Stimulated activated naive B cell treated with anti-CD40 and anti-IgM and Interleukin-4, amounts not matched to agents 10 μg/mL and 1 μg/mL and 100 μg/mL, for 72 hours (primary cell): Measurements from ENCODE around the gene C1orf105.

Experiments
- ATAC-seq, 2 donors: fragments of 150-1000 bp; cut with Tn5 transposase; replicated peaks; 2 replicates each; pipeline ENCODE4 v1.10.0; 2021; ENCODE audit warnings: moderate library complexity in 1 of 2
- DNase-seq: peaks from one replicate; pipeline ENCODE4 v3.0.0; 2021
- H3K27ac Mint-ChIP-seq: one replicate; pipeline ENCODE4 v1.8.0; 2022; ENCODE audit warnings: mild to moderate bottlenecking, mixed read lengths
- H3K27me3 Mint-ChIP-seq, 2 donors: one replicate each; pipeline ENCODE4 v1.8.0; 2022; ENCODE audit warnings: mixed read lengths in 2 of 2
- H3K36me3 Mint-ChIP-seq, 2 donors: one replicate each; pipeline ENCODE4 v1.8.0; 2022; ENCODE audit warnings: mixed read lengths in 2 of 2, mild to moderate bottlenecking in 1 of 2
- H3K4me1 Mint-ChIP-seq, 2 donors: one replicate each; pipeline ENCODE4 v1.8.0; 2022; ENCODE audit warnings: mixed read lengths in 2 of 2, mild to moderate bottlenecking in 1 of 2
- H3K4me3 Mint-ChIP-seq, 2 donors: one replicate each; pipeline ENCODE4 v1.8.0; 2022; ENCODE audit warnings: mild to moderate bottlenecking in 2 of 2, mixed read lengths in 2 of 2, moderate library complexity in 1 of 2
- H3K9me3 Mint-ChIP-seq, 2 donors: one replicate each; pipeline ENCODE4 v1.8.0; 2022; ENCODE audit warnings: mixed read lengths in 2 of 2, mild to moderate bottlenecking in 1 of 2

C1orf105 gene

GRCh38 chr1:172401477-172401876 lies 19.0 kb upstream of the C1orf105 start:
- ATAC-seq, result no peak
- Mint-ChIP-seq H3K27me3 (no peaks in the 10 kb centered on the region), H3K4me1 (peaks cover 19 to 36% of the 10 kb centered on the region in 2 donors), H3K4me3 (no peak overlapping the region), H3K36me3 (no peaks in the 10 kb centered on the region), H3K27ac (no peak overlapping the region), H3K9me3 (no peaks in the 10 kb centered on the region)
- no peak for DNase-seq

GRCh38 chr1:172401892-172402291 lies 18.6 kb upstream of the C1orf105 start:
- Mint-ChIP-seq H3K27ac (no peak overlapping the region), H3K27me3 (no peaks in the 10 kb centered on the region), H3K36me3 (no peaks in the 10 kb centered on the region), H3K4me3 (no peak overlapping the region), H3K4me1 (peaks cover 19 to 36% of the 10 kb centered on the region in 2 donors), H3K9me3 (no peaks in the 10 kb centered on the region)
- no peak for DNase-seq
- no peak for ATAC-seq

- H3K27ac Mint-ChIP-seq, result no peak overlapping the region
- ATAC-seq (no peak), DNase-seq (no peak)
- H3K9me3 Mint-ChIP-seq, result no peaks in the 10 kb centered on the region
- no peak overlapping the region for H3K4me3 Mint-ChIP-seq
- H3K36me3 Mint-ChIP-seq, result no peaks in the 10 kb centered on the region
- H3K4me1 Mint-ChIP-seq, result peaks cover 16 to 25% of the 10 kb centered on the region in 2 donors
- no peaks in the 10 kb centered on the region for H3K27me3 Mint-ChIP-seq
These were observed 17.5 kb upstream of the C1orf105 start for GRCh38 chr1:172402878-172403569.

GRCh38 chr1:172404121-172404520 lies 16.4 kb upstream of the C1orf105 start:
- Mint-ChIP-seq H3K9me3 (no peaks in the 10 kb centered on the region), H3K4me1 (peaks cover 6 to 14% of the 10 kb centered on the region in 2 donors), H3K36me3 (no peaks in the 10 kb centered on the region), H3K27me3 (no peaks in the 10 kb centered on the region), H3K27ac (no peak overlapping the region), H3K4me3 (no peak overlapping the region)
- DNase-seq (no peak), ATAC-seq (no peak)

- no peaks in the 10 kb centered on the region for H3K36me3 Mint-ChIP-seq
- DNase-seq, result no peak
- no peaks in the 10 kb centered on the region for H3K9me3 Mint-ChIP-seq
- ATAC-seq, result no peak
- no peak overlapping the region for H3K4me3 Mint-ChIP-seq
- no peaks in the 10 kb centered on the region for H3K27me3 Mint-ChIP-seq
- peaks cover 0 to 1% of the 10 kb centered on the region in 2 donors for H3K4me1 Mint-ChIP-seq
- H3K27ac Mint-ChIP-seq, result no peak overlapping the region
These were observed 14.6 kb upstream of the C1orf105 start for GRCh38 chr1:172405912-172406311.

GRCh38 chr1:172406968-172407367 lies 13.5 kb upstream of the C1orf105 start:
- DNase-seq (no peak), ATAC-seq (no peak)
- Mint-ChIP-seq H3K36me3 (no peaks in the 10 kb centered on the region), H3K9me3 (no peaks in the 10 kb centered on the region), H3K4me3 (no peak overlapping the region), H3K4me1 (peaks cover 0 to 1% of the 10 kb centered on the region in 2 donors), H3K27ac (no peak overlapping the region), H3K27me3 (no peaks in the 10 kb centered on the region)

- no peaks in the 10 kb centered on the region for H3K9me3 Mint-ChIP-seq
- no peaks in the 10 kb centered on the region for H3K4me1 Mint-ChIP-seq
- H3K4me3 Mint-ChIP-seq, result no peak overlapping the region
- no peak for ATAC-seq
- H3K27ac Mint-ChIP-seq, result no peak overlapping the region
- DNase-seq, result no peak
- peaks cover 0 to 8% of the 10 kb centered on the region in 2 donors for H3K36me3 Mint-ChIP-seq
- no peaks in the 10 kb centered on the region for H3K27me3 Mint-ChIP-seq
These were observed 11.5 kb upstream of the C1orf105 start for GRCh38 chr1:172408958-172409357.

GRCh38 chr1:172410027-172410426 lies 10.5 kb upstream of the C1orf105 start:
- Mint-ChIP-seq H3K4me3 (no peak overlapping the region), H3K9me3 (no peaks in the 10 kb centered on the region), H3K27ac (no peak overlapping the region), H3K27me3 (no peaks in the 10 kb centered on the region), H3K4me1 (no peaks in the 10 kb centered on the region), H3K36me3 (peaks cover 0 to 8% of the 10 kb centered on the region in 2 donors)
- DNase-seq, result no peak
- ATAC-seq, result no peak

GRCh38 chr1:172411791-172412338 lies 8.6 kb upstream of the C1orf105 start:
- DNase-seq, result no peak
- no peak for ATAC-seq
- Mint-ChIP-seq H3K27me3 (no peaks in the 10 kb centered on the region), H3K27ac (no peak overlapping the region), H3K4me3 (no peak overlapping the region), H3K4me1 (no peaks in the 10 kb centered on the region), H3K36me3 (peaks cover 0 to 8% of the 10 kb centered on the region in 2 donors), H3K9me3 (no peaks in the 10 kb centered on the region)

- ATAC-seq, result no peak
- no peak for DNase-seq
- Mint-ChIP-seq H3K27ac (no peak overlapping the region), H3K27me3 (no peaks in the 10 kb centered on the region), H3K4me3 (no peak overlapping the region), H3K36me3 (peaks cover 0 to 8% of the 10 kb centered on the region in 2 donors), H3K4me1 (no peaks in the 10 kb centered on the region), H3K9me3 (no peaks in the 10 kb centered on the region)
These were observed 6.2 kb upstream of the C1orf105 start for GRCh38 chr1:172414331-172414730.

- no peaks in the 10 kb centered on the region for H3K27me3 Mint-ChIP-seq
These were observed 3.9 kb upstream of the C1orf105 start for GRCh38 chr1:172416496-172417035.

GRCh38 chr1:172417557-172417956 lies 2.9 kb upstream of the C1orf105 start:
- H3K27me3 Mint-ChIP-seq, result no peaks in the 10 kb centered on the region
- no peak overlapping the region for H3K27ac Mint-ChIP-seq
- H3K36me3 Mint-ChIP-seq, result peaks cover 0 to 7% of the 10 kb centered on the region in 2 donors
- no peaks in the 10 kb centered on the region for H3K4me1 Mint-ChIP-seq
- ATAC-seq, result no peak
- DNase-seq, result no peak
- no peak overlapping the region for H3K4me3 Mint-ChIP-seq
- no peaks in the 10 kb centered on the region for H3K9me3 Mint-ChIP-seq

More at GRCh38 chr1:172416496-172417035, 3.9 kb upstream of the C1orf105 start:
- ATAC-seq, result no peak
- peaks cover 0 to 8% of the 10 kb centered on the region in 2 donors for H3K36me3 Mint-ChIP-seq
- H3K4me3 Mint-ChIP-seq, result no peak overlapping the region
- no peaks in the 10 kb centered on the region for H3K4me1 Mint-ChIP-seq
- no peaks in the 10 kb centered on the region for H3K9me3 Mint-ChIP-seq
- H3K27ac Mint-ChIP-seq, result no peak overlapping the region
- no peak for DNase-seq

GRCh38 chr1:172421974-172422604 lies 1.6 kb downstream of the C1orf105 start:
- no peaks in the 10 kb centered on the region for H3K36me3 Mint-ChIP-seq
- H3K27me3 Mint-ChIP-seq, result no peaks in the 10 kb centered on the region
- ATAC-seq, result no peak
- no peak overlapping the region for H3K27ac Mint-ChIP-seq
- H3K9me3 Mint-ChIP-seq, result no peaks in the 10 kb centered on the region
- H3K4me1 Mint-ChIP-seq, result no peaks in the 10 kb centered on the region
- H3K4me3 Mint-ChIP-seq, result no peak overlapping the region
- no peak for DNase-seq

- Mint-ChIP-seq H3K4me3 (no peak overlapping the region), H3K4me1 (no peaks in the 10 kb centered on the region), H3K27ac (no peak overlapping the region), H3K36me3 (no peaks in the 10 kb centered on the region), H3K9me3 (no peaks in the 10 kb centered on the region), H3K27me3 (no peaks in the 10 kb centered on the region)
- ATAC-seq (no peak), DNase-seq (no peak)
These were observed 2.9 kb downstream of the C1orf105 start for GRCh38 chr1:172423336-172423735.

GRCh38 chr1:172425339-172425738 lies 4.9 kb downstream of the C1orf105 start:
- H3K4me1 Mint-ChIP-seq, result no peaks in the 10 kb centered on the region
- no peaks in the 10 kb centered on the region for H3K36me3 Mint-ChIP-seq
- H3K27me3 Mint-ChIP-seq, result no peaks in the 10 kb centered on the region
- no peak for ATAC-seq
- no peak overlapping the region for H3K27ac Mint-ChIP-seq
- no peak overlapping the region for H3K4me3 Mint-ChIP-seq
- no peaks in the 10 kb centered on the region for H3K9me3 Mint-ChIP-seq
- no peak for DNase-seq
